ENCODE measurements around the gene NHS.

The NHS gene

DNA sequence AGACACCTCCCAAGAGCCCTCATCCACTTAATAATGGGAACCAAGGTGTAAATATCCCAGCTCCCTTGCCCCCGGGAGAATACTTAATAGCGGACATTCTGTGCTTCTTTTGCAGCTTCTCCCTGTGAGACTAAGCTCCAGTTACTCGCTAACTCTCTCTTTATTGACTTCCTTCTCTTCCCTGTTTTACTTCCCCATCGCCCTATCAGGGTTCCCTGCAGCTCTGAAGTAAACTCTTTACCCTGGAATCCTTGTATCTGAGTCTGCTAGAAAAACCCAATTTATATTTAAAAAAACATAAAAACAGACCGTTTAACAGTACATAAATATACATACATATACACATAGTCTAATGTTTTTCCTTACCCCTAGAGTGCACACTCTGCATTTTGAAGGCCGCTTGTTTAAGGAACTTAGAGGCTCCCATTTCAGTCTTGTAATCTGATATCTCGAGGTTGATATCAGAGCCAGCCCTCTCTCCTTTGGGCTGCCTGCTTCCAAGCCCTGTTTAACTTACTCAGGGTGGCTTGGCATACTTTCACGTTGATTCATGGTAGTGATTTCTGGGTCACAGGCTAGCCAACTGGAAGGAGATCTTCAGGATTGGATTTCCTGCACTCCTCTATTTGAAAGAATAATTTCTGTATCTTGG is 184.9 kb downstream of the NHS start:
- no peaks in the 10 kb centered on the region for H4K20me1 ChIP-seq (ENCODE audit: insufficient read depth, low read length)
- DNase-seq: no peak
- no peaks in the 10 kb centered on the region for H3K36me3 ChIP-seq (replicated peaks; ENCODE audit: insufficient read depth, low read length)
- H2AFZ ChIP-seq (ENCODE audit: low read length): no peak overlapping the region
- H3K27me3 ChIP-seq (replicated peaks; ENCODE audit: insufficient read depth, low read length): no peaks in the 10 kb centered on the region
- H3K4me1 ChIP-seq (ENCODE audit: low read length): no peaks in the 10 kb centered on the region
- no peak for TF ChIP-seq EZH2phosphoT487 (IDR thresholded peaks at IDR 0.05; ENCODE audit: low read length)
- TF ChIP-seq EZH2 (optimal IDR thresholded peaks at IDR 0.05; ENCODE audit: low read depth, low read length): no peak
- TF ChIP-seq, protein P1, sequence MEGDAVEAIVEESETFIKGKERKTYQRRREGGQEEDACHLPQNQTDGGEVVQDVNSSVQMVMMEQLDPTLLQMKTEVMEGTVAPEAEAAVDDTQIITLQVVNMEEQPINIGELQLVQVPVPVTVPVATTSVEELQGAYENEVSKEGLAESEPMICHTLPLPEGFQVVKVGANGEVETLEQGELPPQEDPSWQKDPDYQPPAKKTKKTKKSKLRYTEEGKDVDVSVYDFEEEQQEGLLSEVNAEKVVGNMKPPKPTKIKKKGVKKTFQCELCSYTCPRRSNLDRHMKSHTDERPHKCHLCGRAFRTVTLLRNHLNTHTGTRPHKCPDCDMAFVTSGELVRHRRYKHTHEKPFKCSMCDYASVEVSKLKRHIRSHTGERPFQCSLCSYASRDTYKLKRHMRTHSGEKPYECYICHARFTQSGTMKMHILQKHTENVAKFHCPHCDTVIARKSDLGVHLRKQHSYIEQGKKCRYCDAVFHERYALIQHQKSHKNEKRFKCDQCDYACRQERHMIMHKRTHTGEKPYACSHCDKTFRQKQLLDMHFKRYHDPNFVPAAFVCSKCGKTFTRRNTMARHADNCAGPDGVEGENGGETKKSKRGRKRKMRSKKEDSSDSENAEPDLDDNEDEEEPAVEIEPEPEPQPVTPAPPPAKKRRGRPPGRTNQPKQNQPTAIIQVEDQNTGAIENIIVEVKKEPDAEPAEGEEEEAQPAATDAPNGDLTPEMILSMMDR (IDR thresholded peaks at IDR 0.05; ENCODE audit: low read length): no peak
- H3K27ac ChIP-seq (ENCODE audit: low read length): no peak overlapping the region
- H3K4me2 ChIP-seq (ENCODE audit: low read depth, low read length): no peak overlapping the region
- no peaks in the 10 kb centered on the region for H3F3A ChIP-seq (ENCODE audit: insufficient read depth, low read length)
- no peaks in the 10 kb centered on the region for H3K9me2 ChIP-seq (replicated peaks; ENCODE audit: insufficient read depth, low read length)
- no peak overlapping the region for H3K4me3 ChIP-seq (ENCODE audit: low read length)
- H3K9ac ChIP-seq (ENCODE audit: low read length): no peak overlapping the region
- no peaks in the 10 kb centered on the region for H3K9me3 ChIP-seq (replicated peaks; ENCODE audit: insufficient read depth, low read length)
- no peaks in the 10 kb centered on the region for H3K79me2 ChIP-seq (ENCODE audit: low read length)

DNA sequence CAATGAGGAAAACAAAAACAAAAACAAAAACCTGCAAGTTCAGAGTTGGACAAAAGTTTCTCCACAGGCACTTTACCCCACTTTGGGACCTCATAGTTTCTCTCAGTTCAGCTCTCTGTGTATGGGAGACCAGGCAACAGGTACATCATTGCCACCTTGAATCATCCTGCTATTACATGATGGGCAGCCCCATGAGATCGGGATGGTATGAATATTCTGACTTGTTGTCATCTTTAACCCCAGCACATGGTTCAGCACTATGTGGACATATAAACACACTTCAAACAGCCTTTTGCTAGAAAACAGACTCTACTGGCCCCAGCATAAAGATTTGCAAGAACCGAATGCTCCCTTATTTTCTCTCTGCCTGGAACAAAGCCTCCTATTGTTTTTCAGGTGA is 185.4 kb downstream of the NHS start:
- no peaks in the 10 kb centered on the region for H3K27me3 ChIP-seq (replicated peaks; ENCODE audit: insufficient read depth, low read length)
- H4K20me1 ChIP-seq (ENCODE audit: insufficient read depth, low read length): no peaks in the 10 kb centered on the region
- no peak for TF ChIP-seq EZH2phosphoT487 (IDR thresholded peaks at IDR 0.05; ENCODE audit: low read length)
- TF ChIP-seq, protein P1 (IDR thresholded peaks at IDR 0.05; ENCODE audit: low read length): no peak
- no peak for TF ChIP-seq EZH2 (optimal IDR thresholded peaks at IDR 0.05; ENCODE audit: low read depth, low read length)
- DNase-seq: no peak
- H3K79me2 ChIP-seq (ENCODE audit: low read length): no peaks in the 10 kb centered on the region
- no peaks in the 10 kb centered on the region for H3K36me3 ChIP-seq (replicated peaks; ENCODE audit: insufficient read depth, low read length)
- H3K27ac ChIP-seq (ENCODE audit: low read length): no peak overlapping the region
- H3K4me2 ChIP-seq (ENCODE audit: low read depth, low read length): no peak overlapping the region
- H2AFZ ChIP-seq (ENCODE audit: low read length): no peak overlapping the region
- no peaks in the 10 kb centered on the region for H3K9me2 ChIP-seq (replicated peaks; ENCODE audit: insufficient read depth, low read length)
- no peaks in the 10 kb centered on the region for H3K9me3 ChIP-seq (replicated peaks; ENCODE audit: insufficient read depth, low read length)
- no peak overlapping the region for H3K9ac ChIP-seq (ENCODE audit: low read length)
- no peaks in the 10 kb centered on the region for H3K4me1 ChIP-seq (ENCODE audit: low read length)
- no peak overlapping the region for H3K4me3 ChIP-seq (ENCODE audit: low read length)
- no peaks in the 10 kb centered on the region for H3F3A ChIP-seq (ENCODE audit: insufficient read depth, low read length)

DNA sequence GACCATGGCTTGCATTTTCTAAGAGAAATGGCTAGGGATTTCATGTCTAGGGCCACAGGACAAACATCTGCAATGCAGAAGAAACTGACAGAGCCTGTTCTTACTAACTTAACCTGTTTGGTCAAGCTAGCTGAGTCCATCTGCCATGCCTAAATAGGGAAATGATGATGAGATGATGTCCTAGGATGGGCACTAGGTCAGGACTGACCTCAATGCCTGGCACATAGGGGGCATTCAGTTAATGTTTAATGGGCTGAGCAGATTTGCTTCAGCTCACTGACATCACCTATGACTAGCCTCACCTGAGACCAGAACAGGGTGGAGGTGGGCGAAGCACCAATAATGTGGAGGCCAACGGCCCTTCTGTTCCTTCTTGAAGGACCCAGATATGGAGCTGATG is 188.1 kb downstream of the NHS start:
- no peak overlapping the region for H3K4me3 ChIP-seq (ENCODE audit: low read length)
- H3K27me3 ChIP-seq (replicated peaks; ENCODE audit: insufficient read depth, low read length): no peaks in the 10 kb centered on the region

More for the DNA sequence above, 188.1 kb downstream of the NHS start:
- Histone ChIP-seq H3F3A (ENCODE audit: insufficient read depth, low read length) (no peaks in the 10 kb centered on the region), H3K4me2 (ENCODE audit: low read depth, low read length) (no peak overlapping the region), H3K9ac (ENCODE audit: low read length) (no peak overlapping the region), H3K9me2 (replicated peaks; ENCODE audit: insufficient read depth, low read length) (no peaks in the 10 kb centered on the region), H3K27ac (ENCODE audit: low read length) (no peak overlapping the region), H3K79me2 (ENCODE audit: low read length) (no peaks in the 10 kb centered on the region), H4K20me1 (ENCODE audit: insufficient read depth, low read length) (no peaks in the 10 kb centered on the region), H3K9me3 (replicated peaks; ENCODE audit: insufficient read depth, low read length) (no peaks in the 10 kb centered on the region), H2AFZ (ENCODE audit: low read length) (no peak overlapping the region), H3K36me3 (replicated peaks; ENCODE audit: insufficient read depth, low read length) (no peaks in the 10 kb centered on the region), H3K4me1 (ENCODE audit: low read length) (no peaks in the 10 kb centered on the region)
- TF ChIP-seq EZH2 (optimal IDR thresholded peaks at IDR 0.05; ENCODE audit: low read depth, low read length) (no peak), EZH2phosphoT487 (IDR thresholded peaks at IDR 0.05; ENCODE audit: low read length) (no peak)
- TF ChIP-seq, protein P1 (IDR thresholded peaks at IDR 0.05; ENCODE audit: low read length): no peak
- DNase-seq: no peak
